ENCODE data around the gene DMRTA2. TPM values are rescaled to one million over a fixed set of nuclear protein-coding genes. Genes with fewer than 3 reads are reported as not detected.

Gene DMRTA2
- total and polyA plus RNA-seq, 2 of the 4 experiments (the other 2 are of a cell fraction), result 0.02 TPM; not detected in 1

- Histone ChIP-seq H3K4me1 (ENCODE audit: control insufficient read depth, insufficient read depth, low read length) (no peaks in the 10 kb centered on the region), H3K56ac (ENCODE audit: extremely low read depth, insufficient read depth, low read length) (no peak overlapping the region), H3K4ac (ENCODE audit: low read depth, low read length) (no peak overlapping the region), H2BK20ac (ENCODE audit: low read depth, low read length) (no peak overlapping the region), H2AK9ac (replicated peaks; ENCODE audit: low read depth, low read length, poor library complexity) (no peak overlapping the region), H4K5ac (ENCODE audit: low read depth, low read length) (no peak overlapping the region), H2BK15ac (ENCODE audit: low read depth, low read length) (no peak overlapping the region), H3K36me3 (ENCODE audit: control insufficient read depth, insufficient read depth, low read length) (peaks cover 2% of the 10 kb centered on the region; the same call in 1 of the 2 replicates), H2AK5ac (ENCODE audit: low read depth, low read length) (no peak overlapping the region), H2BK120ac (ENCODE audit: low read depth, low read length) (no peak overlapping the region), H3K4me2 (ENCODE audit: low read depth, low read length) (no peak overlapping the region), H2AFZ (replicated peaks; ENCODE audit: low read length, poor library complexity) (no peak overlapping the region), H3K9me1 (ENCODE audit: insufficient read depth, low read length) (no peaks in the 10 kb centered on the region), H4K20me1 (ENCODE audit: insufficient read depth, low read length) (no peaks in the 10 kb centered on the region), H3K9ac (ENCODE audit: low read depth, low read length) (no peak overlapping the region), H3K18ac (ENCODE audit: low read depth, low read length) (no peak overlapping the region), H3K27ac (ENCODE audit: insufficient read depth, low read length) (no peak overlapping the region), H3K23ac (ENCODE audit: low read depth, low read length) (no peak overlapping the region), H4K8ac (ENCODE audit: low read depth in 2 of 2, low read length in 2 of 2) (no peak overlapping the region), H3K9me3 (ENCODE audit: control insufficient read depth, insufficient read depth, low read length) (no peaks in the 10 kb centered on the region), H4K91ac (ENCODE audit: insufficient read depth, low read depth, low read length) (no peak overlapping the region), H3K14ac (replicated peaks; ENCODE audit: low read depth, low read length) (no peak overlapping the region), H3K79me1 (ENCODE audit: low read depth in 1 of 2, low read length in 2 of 2) (no peaks in the 10 kb centered on the region), H3K27me3 (ENCODE audit: control insufficient read depth, insufficient read depth, low read length) (no peaks in the 10 kb centered on the region), H2BK5ac (ENCODE audit: low read depth, low read length, poor library complexity, severe bottlenecking) (no peak overlapping the region), H3K4me3 (ENCODE audit: insufficient read depth, low read depth, low read length) (no peak overlapping the region)
- no peak for DNase-seq
- in situ Hi-C loops (cut with MboI; ENCODE audit: low sequenced_read_pairs) (no loop called here), dilution Hi-C loops (cut with HindIII; ENCODE audit: low sequenced_read_pairs, unreplicated experiment) (no loop called here), intact Hi-C loops (cut with micrococcal nuclease) (no loop called here)
- POLR2A ChIA-PET (ENCODE audit: unreplicated experiment), result no interaction called here
- CTCF ChIA-PET, result no interaction called here
- BruUV-seq (replicated peaks), result no TSS peak
- no CpG with 5 or more reads among the region's 6 CpGs for WGBS, 2 experiments (ENCODE audit: extremely low coverage in 2 of 2, insufficient read length in 1 of 2)
- TF ChIP-seq FOS (IDR thresholded peaks at IDR 0.05; ENCODE audit: low read depth, low read length) (no peak), MAZ (IDR thresholded peaks at IDR 0.05; ENCODE audit: borderline replicate concordance, low read depth, low read length) (no peak), NFE2L2 (IDR thresholded peaks at IDR 0.05; ENCODE audit: low read depth, low read length) (no peak), USF2 (IDR thresholded peaks at IDR 0.05; ENCODE audit: low read depth, low read length) (no peak), SMC3 (IDR thresholded peaks at IDR 0.05; ENCODE audit: low read depth, low read length) (no peak), BHLHE40 (IDR thresholded peaks at IDR 0.05; ENCODE audit: low read depth, low read length) (no peak), CTCF (conservative IDR thresholded peaks at IDR 0.05; ENCODE audit: low read depth, low read length) (no peak), CEBPB (IDR thresholded peaks at IDR 0.05; ENCODE audit: low read depth, low read length) (no peak), RCOR1 (IDR thresholded peaks at IDR 0.05; ENCODE audit: insufficient replicate concordance, low read length) (no peak), POLR2A (IDR thresholded peaks at IDR 0.05; ENCODE audit: low read depth, low read length) (no peak), CHD1 (IDR thresholded peaks at IDR 0.05; ENCODE audit: low read depth, low read length) (no peak), RFX5 (IDR thresholded peaks at IDR 0.05; ENCODE audit: low read depth, low read length) (no peak), MXI1 (IDR thresholded peaks at IDR 0.05; ENCODE audit: borderline replicate concordance, low read depth, low read length) (no peak), ELK1 (IDR thresholded peaks at IDR 0.05; ENCODE audit: borderline replicate concordance, low read depth, low read length) (no peak), MAFK (IDR thresholded peaks at IDR 0.05; ENCODE audit: low read depth, low read length) (no peak), RAD21 (IDR thresholded peaks at IDR 0.05; ENCODE audit: low read length) (no peak)
- ATAC-seq (ENCODE audit: low read depth), result no peak
Measured at GRCh38 chr1:50441183-50441582, 17.9 kb upstream of the DMRTA2 start.

Measured in IMR-90 (cell line).